ENCODE measurements around the gene ATP5F1D.

The ATP5F1D gene

GRCh38 chr19:1248139-1248785 lies 6.7 kb downstream of the ATP5F1D start, which contains the start of gene MIDN:
Gene MIDN (plus strand): TSS chr19:1248583. CDS start chr19:1250297, 1,714 bp downstream.
- DNase-seq = peak; percentile 87

- peak; percentile 77 for DNase-seq
These were observed 7.3 kb downstream of the ATP5F1D start for GRCh38 chr19:1248786-1249297.

DNA sequence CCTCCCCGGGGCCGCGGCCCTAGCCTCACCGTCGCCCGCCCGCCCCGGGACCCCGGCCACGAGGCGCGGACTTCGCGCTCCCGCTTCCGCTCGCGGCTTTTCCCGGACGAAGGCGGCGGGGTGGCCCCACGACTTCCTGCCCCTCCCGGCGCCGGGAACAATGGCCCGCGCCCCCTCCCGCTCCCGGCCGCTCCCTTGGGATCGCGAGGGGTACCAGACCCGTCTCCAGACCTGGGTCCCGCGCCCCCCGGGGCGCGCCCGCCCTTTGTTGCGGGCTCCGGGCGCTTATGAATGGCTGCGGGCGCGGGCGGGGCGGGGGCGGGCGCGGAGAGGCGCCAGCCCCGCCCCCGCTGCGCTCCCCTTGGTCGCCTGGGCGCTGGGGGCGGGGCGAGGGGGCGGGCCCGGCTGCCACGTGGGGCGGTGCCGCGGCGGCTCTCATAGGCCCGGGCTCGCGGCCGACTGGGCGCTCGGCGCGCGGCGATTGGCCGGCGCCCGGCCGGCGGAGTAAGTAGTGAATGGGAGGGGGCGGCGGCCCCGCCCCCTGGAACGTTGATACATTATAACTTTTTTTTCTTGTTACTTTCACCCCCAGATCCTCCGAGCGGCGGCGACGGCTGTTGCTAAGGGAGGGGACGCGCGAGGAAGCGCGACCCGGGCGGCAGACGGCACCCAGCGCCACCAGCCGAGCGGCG lies 7.9 kb downstream of the ATP5F1D start:
- DNase-seq = peak; percentile 98

GRCh38 chr19:1249990-1250436 lies 8.5 kb downstream of the ATP5F1D start:
- DNase-seq = no peak

DNA sequence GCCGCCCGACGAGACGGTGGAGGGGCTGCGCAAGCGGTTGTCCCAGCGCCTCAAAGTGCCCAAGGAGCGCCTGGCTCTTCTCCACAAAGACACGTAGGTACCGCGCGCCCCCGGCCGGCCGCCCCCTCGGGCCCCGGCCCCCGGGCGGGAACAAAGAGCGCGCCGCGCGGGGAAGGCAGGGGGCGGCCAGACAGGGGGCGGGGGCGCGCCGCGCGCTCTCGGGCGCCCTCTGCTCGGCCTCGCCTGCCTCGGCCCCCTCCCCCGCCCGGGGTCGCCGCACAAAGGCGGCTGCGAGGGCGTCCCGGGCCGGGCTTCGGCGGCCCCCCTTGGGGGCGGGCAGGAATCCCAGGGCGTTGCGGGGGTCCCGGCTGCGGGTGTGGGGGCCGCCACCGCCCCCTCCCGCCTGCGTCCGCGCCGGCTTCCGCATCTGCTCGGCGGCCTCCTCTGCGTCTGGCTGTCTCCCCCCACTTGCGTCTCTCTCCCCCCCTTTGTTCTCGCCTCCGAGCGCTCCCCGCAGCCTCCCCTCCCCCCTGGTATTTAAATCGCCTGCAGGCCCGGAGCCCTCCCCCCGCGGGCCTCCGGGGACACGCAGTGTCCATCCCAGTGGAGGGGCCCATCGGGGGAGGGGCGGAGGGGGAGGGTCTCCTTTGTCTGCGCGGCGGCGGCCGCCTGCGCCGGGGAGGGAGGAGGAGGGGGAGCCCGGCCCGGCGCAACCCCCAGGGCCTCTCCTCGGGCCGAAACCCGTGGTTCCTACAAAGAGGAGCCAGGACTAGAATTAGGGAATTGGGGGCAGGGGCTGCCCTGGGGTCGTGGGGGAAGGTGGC lies 9.1 kb downstream of the ATP5F1D start:
- DNase-seq = peak; percentile 82

- peak; percentile 79 for DNase-seq
These were observed 10.0 kb downstream of the ATP5F1D start for GRCh38 chr19:1251330-1252220.

DNA sequence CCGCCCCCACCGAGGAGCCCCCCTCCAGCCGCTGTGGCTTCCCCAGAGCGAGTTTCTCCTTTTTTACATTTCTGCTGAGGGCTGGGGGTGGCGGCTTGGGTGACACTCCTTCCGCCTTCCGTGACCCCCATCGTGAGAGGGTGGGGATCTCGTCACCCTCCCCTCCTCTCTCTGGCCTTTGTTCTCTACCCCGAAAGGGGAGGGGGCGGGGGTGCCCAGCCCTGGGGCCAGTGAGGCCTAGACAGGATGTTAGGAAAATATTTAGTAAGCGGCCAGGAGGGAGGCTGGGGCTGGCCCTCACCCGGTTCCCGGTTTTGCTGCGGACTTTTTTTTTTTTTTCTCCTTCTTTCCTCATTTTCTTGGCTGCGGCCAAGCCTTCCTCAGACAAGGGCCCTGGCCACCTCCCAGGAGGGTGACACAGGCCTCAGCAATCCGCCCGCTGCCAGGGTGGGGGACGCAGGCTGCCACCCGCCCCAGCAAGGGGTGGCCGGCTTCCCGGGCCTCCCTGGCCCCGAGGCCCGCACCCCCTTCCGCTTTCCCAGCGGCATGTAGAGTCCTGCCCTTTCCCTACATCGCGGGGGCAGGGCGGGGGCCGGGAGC lies 10.8 kb downstream of the ATP5F1D start:
- peak; percentile 96 for DNase-seq

GRCh38 chr19:1252821-1253513 lies 11.4 kb downstream of the ATP5F1D start:
- peak; percentile 98 for DNase-seq

- no peak for DNase-seq
These were observed 12.0 kb downstream of the ATP5F1D start for GRCh38 chr19:1253514-1254080.

- no peak for DNase-seq
These were observed 12.6 kb downstream of the ATP5F1D start for GRCh38 chr19:1254081-1254527.

- no peak for DNase-seq
These were observed 13.1 kb downstream of the ATP5F1D start for GRCh38 chr19:1254530-1255185.

DNA sequence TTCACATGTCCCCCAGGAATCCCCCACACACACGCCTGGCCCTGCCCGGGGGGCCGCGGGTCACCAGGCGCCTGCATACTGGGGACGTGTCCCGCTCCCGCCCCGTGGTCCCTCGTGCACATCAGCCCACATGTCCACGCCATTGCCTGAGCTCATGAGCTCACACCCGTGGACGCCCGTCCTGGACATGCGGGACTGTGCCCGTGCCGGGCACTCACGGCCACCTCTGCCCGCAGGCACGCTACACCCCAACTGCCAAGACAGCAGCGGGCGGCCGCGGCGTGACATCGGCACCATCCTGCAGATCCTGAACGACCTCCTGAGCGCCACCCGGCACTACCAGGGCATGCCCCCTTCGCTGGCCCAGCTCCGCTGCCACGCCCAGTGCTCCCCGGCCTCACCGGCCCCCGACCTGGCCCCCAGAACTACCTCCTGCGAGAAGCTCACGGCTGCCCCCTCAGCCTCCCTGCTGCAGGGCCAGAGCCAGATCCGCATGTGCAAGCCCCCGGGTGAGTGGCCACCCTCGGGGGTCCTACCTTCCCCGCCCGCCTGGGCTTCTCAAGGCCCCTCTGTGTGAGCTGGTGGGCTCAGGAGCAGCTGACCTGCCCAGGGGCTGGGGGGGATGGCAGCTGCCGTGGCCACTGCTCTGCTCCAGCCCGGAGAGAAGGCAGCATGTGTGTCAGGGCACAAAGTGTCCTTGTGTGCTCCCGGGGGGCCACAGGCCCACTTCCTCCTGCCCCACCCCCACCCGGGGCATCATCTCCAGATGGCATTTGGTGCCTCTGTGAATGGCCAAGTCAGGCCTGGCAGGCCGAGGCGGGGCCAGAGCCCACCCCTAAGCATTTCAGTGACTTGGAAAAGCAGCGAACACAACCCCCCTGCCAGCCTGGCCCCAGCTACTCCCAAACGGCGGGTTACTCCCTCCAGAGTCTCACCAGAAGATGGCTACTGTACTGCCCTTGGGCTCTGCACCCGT lies 13.9 kb downstream of the ATP5F1D start:
- no peak for DNase-seq

- DNase-seq = no peak
These were observed 15.3 kb downstream of the ATP5F1D start for GRCh38 chr19:1256646-1257474.

DNA sequence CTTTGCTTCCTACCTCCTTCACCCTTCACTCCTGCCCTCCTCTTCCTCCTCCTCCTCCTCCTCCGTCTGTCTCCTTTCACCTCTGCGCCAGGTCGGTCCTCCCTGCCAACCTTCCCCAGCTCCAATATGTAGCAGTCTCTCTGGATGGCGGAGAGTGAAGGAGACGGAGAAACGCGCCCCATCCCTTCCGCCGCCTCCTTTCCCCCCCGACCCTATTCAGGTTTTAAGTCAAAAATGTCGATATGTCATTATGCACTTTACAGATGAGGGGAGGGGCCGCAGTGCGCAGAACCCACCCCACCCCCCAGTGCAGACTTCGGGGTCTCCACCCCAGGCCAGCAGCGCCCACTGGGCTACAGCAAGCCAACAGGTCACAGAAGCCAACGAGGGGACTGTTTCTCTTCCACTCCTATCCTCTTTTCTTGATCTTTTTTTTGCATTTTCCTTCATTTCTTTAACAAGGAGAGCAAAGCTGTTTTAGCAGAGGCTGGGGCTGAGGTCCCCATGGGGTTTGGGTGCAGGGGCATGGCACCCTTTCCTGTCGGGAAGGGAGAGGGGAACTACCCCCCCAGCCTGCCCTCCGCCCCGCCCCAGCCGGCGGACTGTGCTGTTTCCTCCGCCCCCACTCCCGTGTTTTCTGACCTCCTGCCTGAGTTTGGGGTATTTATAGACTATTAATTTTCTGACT lies 16.1 kb downstream of the ATP5F1D start:
- DNase-seq = no peak

GRCh38 chr19:1258163-1258492 lies 16.6 kb downstream of the ATP5F1D start:
- DNase-seq = no peak

DNA sequence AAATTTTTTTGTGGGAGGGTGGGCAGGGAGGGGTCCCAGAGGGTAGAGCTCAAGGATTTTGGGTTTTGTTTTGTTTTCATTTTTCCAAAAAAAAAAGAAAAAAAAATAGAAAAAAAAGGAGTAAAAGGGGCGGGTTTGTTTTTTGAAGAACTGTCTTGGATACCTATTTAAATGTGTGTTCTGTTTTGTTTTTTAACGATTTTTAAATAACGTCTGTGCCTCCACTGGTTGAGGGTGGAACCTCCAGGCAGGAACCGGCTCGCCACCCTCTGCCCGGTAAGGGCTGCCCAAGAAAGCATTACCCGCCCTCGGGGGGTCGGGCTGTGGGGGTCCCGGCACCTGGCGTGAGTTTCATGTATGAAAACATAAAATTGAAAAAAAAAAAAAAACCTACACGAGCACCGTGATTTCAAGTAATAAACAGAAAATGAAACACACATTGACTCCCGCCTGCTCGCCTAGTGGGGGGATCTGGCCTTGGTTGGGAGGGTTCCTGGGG lies 17.2 kb downstream of the ATP5F1D start:
- no peak for DNase-seq

GRCh38 chr19:1259206-1259875 lies 17.8 kb downstream of the ATP5F1D start:
- peak; percentile 61 for DNase-seq

All from fibroblast of skin of right quadriceps (primary cell).